Measurements from ENCODE around the gene MARK1.

MARK1 gene

GRCh38 chr1:220706480-220706879 is 178.5 kb downstream of the MARK1 start:
- CTCF ChIA-PET = interaction anchor here (1.2 kb wide), 1 partner anchor 27 kb away, joined by 5 read pairs; no protein-coding TSS in a partner anchor
- TF ChIP-seq PBX3 (CRISPR knock-in tag; IDR thresholded peaks at IDR 0.05) (no peak), ZSCAN16 (tag by site-specific recombination; IDR thresholded peaks at IDR 0.05) (no peak), PRDM10 (tag by site-specific recombination; IDR thresholded peaks at IDR 0.05) (no peak), ZNF23 (tag by site-specific recombination; IDR thresholded peaks at IDR 0.05; ENCODE audit: borderline replicate concordance) (no peak), ZBTB20 (tag by site-specific recombination; IDR thresholded peaks at IDR 0.05) (no peak), ZNF791 (tag by site-specific recombination; IDR thresholded peaks at IDR 0.05) (no peak), ZNF473 (tag by site-specific recombination; IDR thresholded peaks at IDR 0.05) (no peak), ZNF138 (tag by site-specific recombination; IDR thresholded peaks at IDR 0.05; ENCODE audit: borderline replicate concordance) (no peak), ZNF404 (tag by site-specific recombination; IDR thresholded peaks at IDR 0.05) (no peak), ZNF548 (tag by site-specific recombination; IDR thresholded peaks at IDR 0.05) (no peak), ZNF830 (tag by site-specific recombination; IDR thresholded peaks at IDR 0.05; ENCODE audit: low read depth) (no peak), ZNF48 (tag by site-specific recombination; IDR thresholded peaks at IDR 0.05) (no peak), ZNF350 (tag by site-specific recombination; IDR thresholded peaks at IDR 0.05) (no peak), ZNF324 (tag by site-specific recombination; IDR thresholded peaks at IDR 0.05) (no peak), ZNF843 (tag by site-specific recombination; IDR thresholded peaks at IDR 0.05) (no peak), ZNF596 (tag by site-specific recombination; IDR thresholded peaks at IDR 0.05) (no peak), ZNF10 (tag by site-specific recombination; IDR thresholded peaks at IDR 0.05) (no peak), ZNF514 (tag by site-specific recombination; IDR thresholded peaks at IDR 0.05) (no peak)
- Histone ChIP-seq H3K4me3 (ENCODE audit: low read depth, low read length) (no peak overlapping the region), H3K9me3 (ENCODE audit: control insufficient read depth, insufficient read depth, low read depth, low read length) (no peaks in the 10 kb centered on the region), H3K27ac (ENCODE audit: extremely low read depth, low read depth, low read length) (no peak overlapping the region), H3K36me3 (ENCODE audit: control insufficient read depth in 2 of 2, insufficient read depth in 1 of 2, low read length in 2 of 2) (no peaks in the 10 kb centered on the region), H3K4me1 (ENCODE audit: control insufficient read depth, insufficient read depth, low read length) (no peaks in the 10 kb centered on the region)
- POLR2A ChIA-PET = no interaction called here

- CTCF ChIA-PET = no interaction called here
- TF ChIP-seq ZNF416 (tag by site-specific recombination; IDR thresholded peaks at IDR 0.05) = no peak
- TF ChIP-seq ZNF366 (tag by site-specific recombination; conservative IDR thresholded peaks at IDR 0.05) = no peak
- TF ChIP-seq CTCF (tag by site-specific recombination; IDR thresholded peaks at IDR 0.05) = no peak
- TF ChIP-seq RBAK (tag by site-specific recombination; IDR thresholded peaks at IDR 0.05) = no peak
- no peak for TF ChIP-seq ZNF362 (tag by site-specific recombination; IDR thresholded peaks at IDR 0.05)
- no peak for TF ChIP-seq ZNF658 (tag by site-specific recombination; IDR thresholded peaks at IDR 0.05)
- Histone ChIP-seq H3K4me1 (ENCODE audit: control insufficient read depth, insufficient read depth, low read length) (no peaks in the 10 kb centered on the region), H3K27ac (ENCODE audit: extremely low read depth, low read depth, low read length) (no peak overlapping the region), H3K36me3 (ENCODE audit: control insufficient read depth in 2 of 2, insufficient read depth in 1 of 2, low read length in 2 of 2) (no peaks in the 10 kb centered on the region), H3K9me3 (ENCODE audit: control insufficient read depth, insufficient read depth, low read depth, low read length) (no peaks in the 10 kb centered on the region), H3K4me3 (ENCODE audit: low read depth, low read length) (no peak overlapping the region)
- POLR2A ChIA-PET = no interaction called here
Observed at GRCh38 chr1:220707160-220707559, 179.2 kb downstream of the MARK1 start.

All from HEK293 (cell line).